ENCODE results near the gene SPATA33.
A peak's percentile ranks its signal among the peaks of the same experiment; 100 is the strongest.
"Not testable (repeated sequence)": the region's sequence is repeated elsewhere in the genome, so short reads cannot be mapped to it uniquely, and the experiment has no call there.

Gene SPATA33

GRCh38 chr16:89695086-89695874 lies 37.6 kb downstream of the SPATA33 start:
- no peak for DNase-seq

GRCh38 chr16:89695875-89696669 lies 38.4 kb downstream of the SPATA33 start:
- DNase-seq: no peak

- no peak for DNase-seq
Observed at GRCh38 chr16:89696670-89697128, 39.1 kb downstream of the SPATA33 start.

- DNase-seq: peak; percentile 4
Observed at GRCh38 chr16:89697161-89697615, 39.6 kb downstream of the SPATA33 start.

DNA sequence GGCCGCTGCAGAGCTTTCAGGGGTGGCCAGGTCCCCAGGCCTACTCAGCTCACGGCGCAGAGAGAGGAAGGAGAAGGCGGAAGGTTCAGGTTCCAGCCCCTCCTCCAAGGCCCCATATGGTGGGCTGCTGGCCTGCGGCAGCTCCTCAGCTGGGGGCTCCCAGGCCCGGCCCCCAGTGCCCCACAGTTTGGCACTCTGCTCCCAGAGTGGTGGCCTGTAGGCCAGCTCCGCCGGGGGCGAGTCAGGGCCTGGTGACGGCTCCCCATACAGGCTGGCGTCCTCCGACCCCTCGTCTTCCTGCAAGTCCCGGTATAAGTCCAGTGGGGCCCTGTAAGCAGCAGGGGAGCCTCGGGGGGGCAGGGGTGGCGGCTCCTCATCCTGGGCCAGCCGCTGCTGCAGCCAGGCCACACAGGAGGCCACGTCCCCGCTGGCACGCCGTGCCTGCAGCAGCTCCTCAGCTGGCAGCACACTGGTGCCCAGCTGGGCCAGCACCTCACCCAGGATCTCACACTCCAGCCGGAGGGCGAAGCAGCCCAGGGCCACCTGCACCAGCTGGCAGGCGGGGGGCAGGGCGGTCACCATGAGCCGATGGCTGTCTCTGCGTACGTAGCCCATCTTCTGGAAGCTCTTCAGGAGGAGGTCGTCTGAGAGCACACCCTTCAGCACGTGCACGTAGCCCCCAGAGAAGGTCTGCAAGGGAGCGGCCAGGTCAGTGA lies 40.1 kb downstream of the SPATA33 start:
- DNase-seq: no peak

DNA sequence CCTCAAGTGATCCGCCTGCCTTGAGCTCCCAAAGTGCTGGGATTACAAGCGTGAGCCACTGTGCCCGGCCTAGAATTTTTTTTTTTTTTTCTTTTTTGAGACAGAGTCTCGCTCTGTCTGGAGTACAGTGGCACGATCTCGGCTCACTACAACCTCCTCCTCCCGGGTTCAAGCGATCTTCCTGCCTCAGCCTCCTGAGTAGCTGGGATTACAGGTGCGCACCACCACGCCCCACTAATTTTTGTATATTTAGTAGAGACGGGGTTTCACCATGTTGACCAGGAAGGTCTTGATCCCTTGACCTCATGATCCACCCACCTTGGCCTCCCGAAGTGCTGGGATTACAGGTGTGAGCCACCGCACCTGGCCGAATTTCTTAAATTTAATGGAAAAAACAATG lies 41.1 kb downstream of the SPATA33 start:
- DNase-seq: not testable (repeated sequence)

GRCh38 chr16:89699629-89700099 lies 42.0 kb downstream of the SPATA33 start:
- not testable (repeated sequence) for DNase-seq

DNA sequence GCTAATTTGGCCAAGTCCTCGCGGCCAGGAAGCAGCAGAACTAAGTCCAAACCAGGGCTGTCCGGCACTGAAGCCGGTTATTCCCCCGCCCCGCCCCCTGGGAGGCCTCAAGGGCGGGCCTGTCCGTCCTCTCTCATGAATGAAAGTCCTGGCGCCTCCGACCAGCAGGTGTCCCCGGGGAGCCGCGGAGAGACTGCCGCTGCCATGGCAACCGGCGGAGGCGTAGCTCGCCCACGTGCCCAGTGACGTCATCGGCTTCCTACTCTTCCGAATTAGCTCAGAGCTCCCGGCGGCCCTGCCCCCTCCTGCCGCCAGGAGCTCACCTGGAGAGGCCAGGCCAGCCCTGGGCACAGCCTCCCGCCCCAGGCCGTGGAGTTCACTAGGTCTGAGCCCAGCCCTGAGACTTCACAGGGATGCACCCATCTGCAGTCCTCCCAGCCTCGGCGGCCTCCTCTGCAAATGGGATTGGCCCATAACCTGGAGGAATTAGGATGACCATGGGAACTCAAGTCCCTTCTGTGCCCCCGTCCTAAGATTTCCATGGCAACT lies 42.5 kb downstream of the SPATA33 start:
- DNase-seq: peak; percentile 98

DNA sequence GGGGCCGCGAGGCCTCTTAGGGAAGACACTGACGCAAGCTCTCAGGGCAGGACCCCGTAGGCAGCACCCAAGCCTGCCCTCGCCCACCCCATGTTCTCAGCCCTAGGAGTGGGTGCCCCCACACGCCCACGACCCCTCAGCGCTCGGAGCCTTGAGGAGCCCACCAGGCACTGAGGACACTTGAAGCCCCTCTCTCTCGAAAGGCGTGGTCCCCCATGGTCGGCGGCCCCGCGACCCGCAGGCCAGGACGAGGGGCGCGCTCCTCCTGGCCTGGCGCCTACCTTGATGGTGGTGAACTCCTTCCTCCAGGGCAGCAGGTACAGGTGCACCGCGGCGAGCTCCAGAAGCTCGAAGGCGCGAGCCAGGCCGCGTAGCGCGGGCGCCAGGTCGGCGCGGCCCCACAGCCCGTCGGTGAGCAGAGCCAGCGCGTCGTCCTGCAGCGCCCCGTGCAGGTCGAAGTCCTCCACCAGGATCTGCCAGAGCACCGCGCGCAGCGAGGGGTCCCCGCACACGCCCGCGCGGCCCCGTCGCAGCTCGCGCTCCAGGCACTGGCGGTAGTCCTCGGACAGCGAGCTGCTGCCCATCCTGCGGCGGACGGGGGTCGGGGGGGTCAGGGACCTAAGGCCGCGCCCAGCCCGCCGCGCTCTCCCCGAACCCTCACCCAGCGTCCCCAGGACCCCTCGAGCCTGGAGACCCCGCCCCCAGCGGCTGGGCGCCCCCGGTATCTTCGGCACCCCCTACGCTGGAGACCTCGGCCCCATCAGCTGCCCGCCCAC lies 43.2 kb downstream of the SPATA33 start:
- peak; percentile 20 for DNase-seq

GRCh38 chr16:89701425-89702406 lies 44.1 kb downstream of the SPATA33 start, which contains the start of gene SPATA2L:
SPATA2L (minus strand) TSS chr16:89701705; CDS start chr16:89701232, 473 bp downstream.
- peak; percentile 83 for DNase-seq

- no peak for DNase-seq
Observed at GRCh38 chr16:89704281-89704680, 46.6 kb downstream of the SPATA33 start.

DNA sequence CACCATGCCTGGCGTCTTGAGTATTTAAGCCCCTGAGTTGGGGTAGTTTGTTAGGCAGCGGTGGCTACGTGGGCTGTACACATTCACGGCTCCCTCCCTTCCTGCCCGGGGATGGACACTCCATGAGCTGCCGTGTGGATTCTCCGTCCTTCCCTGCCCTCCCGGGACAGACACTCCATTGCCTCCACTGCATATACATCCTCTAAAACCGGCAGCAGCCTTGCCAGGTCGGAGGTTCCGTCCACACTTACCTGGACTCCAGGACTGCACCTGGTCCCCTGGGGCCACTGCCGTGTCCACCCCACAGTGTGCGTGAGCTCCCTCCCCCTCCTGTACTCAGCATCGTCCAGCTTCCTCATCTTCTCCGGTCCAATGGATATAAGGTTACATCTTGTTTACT lies 47.4 kb downstream of the SPATA33 start:
- no peak for DNase-seq

DNA sequence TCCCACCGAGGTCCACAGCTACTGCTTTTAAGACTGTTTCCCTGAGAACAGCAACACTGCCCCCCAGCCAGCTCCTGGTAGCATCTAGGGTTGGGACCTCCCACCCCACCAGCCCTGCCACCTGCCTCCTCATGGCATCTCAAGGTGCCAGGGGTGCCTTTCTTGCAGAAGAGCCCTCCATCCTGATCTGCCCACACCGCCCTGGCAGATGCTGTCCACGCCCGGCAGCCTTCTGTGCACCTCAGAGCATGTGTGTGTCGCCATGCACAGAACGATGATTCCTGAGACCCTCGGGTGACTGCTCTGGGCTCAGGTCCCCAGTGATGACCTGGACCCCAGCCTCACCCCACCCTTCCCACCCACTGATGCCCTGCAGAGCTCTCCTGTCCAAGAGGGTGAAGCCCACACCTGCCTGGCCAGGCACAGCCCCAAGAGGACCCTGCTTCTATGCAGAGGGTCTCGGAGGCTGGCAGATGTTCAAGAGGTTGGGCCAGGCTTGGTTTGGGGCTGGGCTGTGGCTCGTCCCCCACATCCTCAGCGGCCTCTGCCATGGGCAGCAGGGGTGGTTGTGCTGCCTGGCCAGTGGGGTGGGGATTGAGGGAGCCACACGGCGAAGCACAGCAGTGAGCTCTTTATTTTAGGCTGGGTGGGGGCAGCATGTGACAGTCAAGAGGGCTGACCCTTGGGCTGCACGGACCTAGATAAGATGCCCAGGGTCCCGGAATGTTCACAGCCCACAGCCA lies 49.1 kb downstream of the SPATA33 start:
- no peak for DNase-seq

DNA sequence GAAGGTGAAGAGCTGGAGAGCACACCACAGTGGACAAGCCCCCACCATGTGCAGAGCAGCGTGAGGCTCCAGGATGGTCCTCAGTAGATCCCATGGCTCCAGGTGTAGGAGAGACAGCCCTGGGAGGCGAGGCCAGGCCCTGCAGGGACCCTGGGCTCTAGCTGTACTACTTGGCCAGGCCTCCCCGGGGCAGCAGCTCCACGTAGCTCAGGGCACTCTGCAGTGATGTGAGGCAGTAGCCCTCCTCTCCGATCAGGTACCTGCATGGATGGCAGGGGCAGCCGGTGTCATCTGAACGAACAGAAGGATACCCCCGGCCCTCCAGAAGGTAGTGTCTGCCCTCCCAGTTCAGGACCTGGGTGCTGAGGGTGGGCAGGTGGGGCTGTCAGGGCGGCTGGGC lies 50.1 kb downstream of the SPATA33 start:
- DNase-seq: no peak

DNA sequence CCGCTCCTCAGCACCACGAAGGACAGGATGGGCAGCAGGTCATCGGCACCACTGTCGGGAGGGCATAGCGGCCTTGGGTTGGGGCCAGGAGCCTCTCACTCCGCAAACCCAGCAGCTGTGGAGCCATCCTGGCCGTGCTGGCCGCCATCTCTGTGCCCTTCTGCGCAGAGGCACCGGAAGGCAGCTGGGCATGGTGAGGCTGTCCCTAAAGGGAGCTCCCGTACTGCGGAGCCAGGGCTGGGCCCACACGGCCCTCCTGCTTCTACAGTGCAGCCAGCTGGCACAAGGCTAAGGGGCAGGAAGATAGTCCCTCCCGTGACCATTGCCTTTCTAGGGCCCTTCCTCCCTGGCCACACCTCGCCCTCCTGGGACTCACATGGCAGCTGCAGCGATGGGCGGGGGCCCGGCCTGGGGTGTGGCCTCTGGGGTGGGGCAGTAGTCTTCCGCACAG lies 50.9 kb downstream of the SPATA33 start:
- DNase-seq: no peak

DNA sequence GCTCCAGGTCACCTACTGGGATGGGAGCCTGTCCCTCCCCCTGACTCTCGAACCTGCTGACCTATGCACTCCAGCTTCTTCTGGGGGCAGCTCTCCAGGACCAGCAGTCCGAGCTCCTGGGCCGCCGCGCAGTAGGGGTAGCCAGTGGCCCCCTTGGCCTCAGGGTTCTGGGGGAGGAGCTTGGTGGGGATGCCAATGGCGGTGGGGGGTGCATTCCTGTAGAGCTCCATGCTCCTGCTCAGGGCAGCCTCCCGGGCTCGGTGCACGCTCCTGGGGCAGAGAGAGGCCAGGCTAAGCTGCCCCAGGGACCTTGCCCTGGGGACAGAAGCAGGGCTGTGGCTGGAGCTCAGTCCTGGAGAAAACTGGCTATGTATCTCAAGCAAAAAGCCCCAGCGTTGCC lies 51.5 kb downstream of the SPATA33 start:
- DNase-seq: no peak

DNA sequence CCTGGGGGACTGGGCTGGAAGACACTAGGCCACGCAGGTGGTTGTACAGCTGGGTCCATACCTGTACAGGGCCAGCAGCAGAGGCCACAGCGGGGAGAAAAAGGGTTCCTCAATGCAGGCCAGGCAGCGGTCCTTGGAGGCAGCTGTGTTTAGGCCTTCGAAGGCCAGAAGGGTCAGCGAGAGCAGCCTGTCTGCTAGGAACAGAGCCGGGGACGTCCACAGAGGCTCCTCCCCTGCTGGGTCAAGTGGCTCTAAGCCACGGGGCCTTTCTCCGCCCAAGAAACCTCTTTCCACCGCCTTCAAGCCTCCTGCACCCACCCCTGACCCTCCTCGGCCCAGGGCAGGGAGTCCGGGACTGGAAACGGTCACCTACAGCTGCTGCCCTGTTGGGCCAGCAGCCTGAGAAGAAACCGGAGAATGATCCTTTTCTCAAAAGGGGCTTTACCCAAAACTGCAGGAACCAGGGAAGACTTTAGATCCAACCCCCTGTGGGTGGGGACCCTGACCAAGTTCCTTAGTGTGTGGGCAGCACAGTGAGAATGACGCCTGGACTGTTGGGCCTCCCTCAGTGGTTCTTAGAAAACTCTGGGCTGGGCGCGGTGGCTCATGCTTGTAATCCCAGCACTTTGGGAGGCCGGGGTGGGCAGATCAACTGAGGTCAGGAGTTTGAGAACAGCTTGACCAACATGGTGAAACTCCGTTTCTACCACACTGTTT lies 52.2 kb downstream of the SPATA33 start:
- DNase-seq: no peak

DNA sequence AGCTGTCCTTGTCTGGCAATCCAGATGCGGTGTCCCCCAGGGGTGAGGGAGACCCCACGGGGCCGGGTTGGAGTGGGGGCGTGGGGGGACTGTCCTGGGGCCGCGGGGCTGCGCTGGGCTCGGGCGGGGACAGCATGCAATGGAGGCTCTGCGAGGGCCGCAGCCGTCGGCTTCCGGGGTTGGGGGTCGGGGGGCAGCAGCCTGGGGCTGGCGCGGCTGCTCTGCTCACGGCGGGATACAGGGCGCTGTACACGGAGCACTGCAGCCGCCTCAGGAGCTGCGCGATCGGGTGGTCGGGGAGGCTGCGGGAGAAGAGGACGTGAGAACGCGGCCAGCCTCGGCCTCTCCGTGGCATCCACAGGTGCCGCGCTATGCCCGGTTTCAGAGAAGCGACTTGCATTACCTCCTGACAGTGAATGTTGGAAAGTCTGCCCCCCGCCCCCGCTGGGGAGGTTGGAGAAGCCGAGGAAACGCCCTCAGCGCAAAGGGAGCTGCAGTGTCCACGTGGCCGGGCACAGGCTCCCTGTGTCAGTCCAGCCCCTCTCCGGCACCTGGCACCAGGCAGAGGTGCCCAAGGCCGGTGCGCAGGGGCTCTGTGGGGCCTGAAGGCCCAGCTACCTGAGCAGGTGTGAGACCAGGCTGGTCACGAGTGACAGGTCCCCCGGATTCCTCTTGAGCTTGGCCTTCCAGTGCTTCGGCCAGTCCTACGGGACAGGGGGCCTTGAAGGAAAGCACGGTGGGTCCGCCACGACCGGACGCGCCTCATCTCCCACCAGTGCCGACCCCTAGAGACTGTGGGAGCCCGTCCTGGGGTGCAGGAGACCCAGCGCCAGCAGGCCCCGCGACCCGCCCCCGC lies 53.3 kb downstream of the SPATA33 start:
- no peak for DNase-seq

Data from NCI-H2029 (cell line).